Activated CD4-positive, CD25-positive, alpha-beta regulatory T cell treated with anti-CD3 and anti-CD28 coated beads, Interleukin-2, amount 50 U/mL, for 16 hours (primary cell): ENCODE results near the gene CNTFR.
"Not testable (repeated sequence)": the region's sequence is repeated elsewhere in the genome, so short reads cannot be mapped to it uniquely, and the experiment has no call there.

Experiments used
- DNase-seq: peaks from one replicate; pipeline ENCODE4 v3.0.0-alpha.2; 2020; ENCODE audit warnings: low read depth, low spot score

The CNTFR gene

DNA sequence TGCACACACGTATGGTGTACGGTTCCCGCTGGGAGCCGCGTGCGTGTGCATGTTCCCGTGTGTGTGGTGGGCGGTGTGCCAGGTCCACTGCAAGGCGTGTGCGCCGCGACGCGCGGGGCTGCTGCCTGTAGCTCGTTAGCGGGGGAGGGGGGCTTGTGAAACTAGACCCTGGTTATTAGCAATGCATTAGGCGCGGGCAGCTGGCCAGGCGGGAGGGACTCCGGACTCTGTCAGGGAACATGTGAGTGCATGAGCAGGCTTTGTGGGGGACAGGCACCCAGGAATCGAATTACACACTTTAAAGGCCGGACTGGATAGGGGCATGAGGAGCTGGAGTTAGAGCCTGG is 34.5 kb downstream of the CNTFR start:
- no peak for DNase-seq

DNA sequence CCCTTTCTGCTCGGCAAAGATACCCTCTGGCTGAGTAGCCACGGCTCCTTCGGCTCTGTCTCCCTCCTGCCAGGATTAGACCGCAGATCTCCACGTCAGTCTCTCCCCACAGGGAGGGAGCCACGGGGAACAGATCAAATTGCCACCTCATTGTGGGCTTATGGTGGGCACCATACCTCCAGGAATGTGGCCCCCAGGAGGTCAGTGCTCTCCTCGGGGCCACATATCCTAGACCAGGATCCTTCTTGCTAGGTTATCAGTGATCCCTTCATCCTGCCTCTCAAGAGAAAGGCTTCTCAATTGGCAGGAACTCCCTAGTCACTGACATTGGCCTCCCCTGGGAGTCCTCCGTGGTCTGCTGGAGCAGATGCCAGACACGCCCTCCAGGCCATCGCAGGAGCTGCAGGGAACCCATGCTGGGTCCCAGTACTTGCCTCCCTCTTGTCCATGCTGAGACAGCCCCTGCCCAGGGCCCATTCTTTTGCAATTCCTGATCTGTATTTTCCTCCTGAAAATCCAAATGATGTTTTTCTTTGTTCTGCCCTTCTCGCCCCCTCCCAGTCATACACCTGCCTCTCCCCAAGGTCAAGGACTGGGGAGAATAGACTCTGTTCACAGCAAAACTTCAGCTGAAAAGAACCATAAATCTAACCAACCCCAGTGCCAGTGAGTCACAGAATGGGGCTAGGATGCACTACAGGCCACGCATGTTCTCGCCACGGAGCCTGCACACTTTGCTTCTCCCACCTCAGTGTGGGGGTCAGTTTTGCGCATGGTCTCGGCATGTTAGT is 35.1 kb downstream of the CNTFR start:
- DNase-seq: no peak

DNA sequence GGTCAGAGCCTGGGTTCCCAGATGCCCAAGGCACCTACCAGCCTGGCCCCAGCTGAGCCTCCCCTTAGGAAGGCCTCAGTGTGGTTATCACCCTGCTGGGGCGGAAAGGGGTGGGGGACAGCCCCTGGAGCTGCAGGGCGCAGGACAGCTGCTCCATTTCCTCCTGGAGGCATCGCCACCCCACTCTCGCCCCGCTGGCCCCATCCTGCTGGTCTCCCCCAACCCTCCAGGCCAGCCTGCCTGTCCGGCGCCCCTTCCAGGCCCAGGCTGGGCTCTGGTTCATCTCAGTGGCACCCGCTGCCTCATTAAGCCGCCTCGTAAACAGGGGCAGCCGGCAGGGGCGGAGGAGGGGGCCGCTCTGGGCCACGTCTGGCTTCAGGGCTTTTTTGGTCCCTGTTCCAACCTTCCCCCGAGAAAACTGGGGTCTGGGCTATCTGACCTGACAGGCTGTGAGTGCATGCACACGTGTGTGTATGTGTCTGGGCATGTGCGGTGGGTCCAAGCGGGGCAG is 36.0 kb downstream of the CNTFR start:
- no peak for DNase-seq

DNA sequence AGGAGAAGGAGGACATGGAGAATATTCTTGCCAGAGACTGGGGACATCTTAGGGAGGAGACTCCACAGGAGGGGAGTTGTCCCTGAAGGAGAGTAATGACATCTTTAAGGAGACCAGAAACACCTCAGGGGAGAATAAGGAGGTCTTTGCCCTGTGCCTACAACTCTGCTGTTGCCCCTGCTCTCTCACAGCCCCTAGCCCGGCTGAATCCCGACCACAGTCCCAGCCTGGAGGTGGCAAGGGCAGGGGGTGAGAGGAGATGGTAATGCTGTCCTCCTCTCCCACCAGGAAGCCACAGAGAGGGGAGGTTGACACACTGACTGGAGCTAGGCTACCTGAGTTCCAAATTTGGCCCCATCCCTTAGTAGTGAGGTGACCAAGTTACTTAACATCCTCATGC is 36.5 kb downstream of the CNTFR start:
- no peak for DNase-seq

DNA sequence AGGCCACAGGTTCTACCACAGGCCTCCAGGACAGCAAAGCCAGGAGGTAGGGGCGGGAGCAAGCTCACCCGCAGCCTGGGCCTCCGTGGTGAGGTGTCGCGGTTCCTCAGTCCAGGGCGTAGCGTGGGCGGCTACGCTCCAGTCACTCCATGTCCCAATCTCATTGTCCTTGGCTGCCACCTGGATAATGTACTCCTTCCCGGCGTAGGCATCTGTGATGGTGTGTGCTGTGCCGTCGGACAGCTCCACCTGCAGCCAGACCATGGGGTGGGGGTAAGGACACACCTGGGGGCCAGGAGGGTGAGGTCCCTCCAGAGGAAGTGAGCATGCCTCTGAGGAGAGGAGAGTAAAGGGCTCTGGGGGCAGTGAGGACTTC is 36.9 kb downstream of the CNTFR start:
- DNase-seq: no peak

DNA sequence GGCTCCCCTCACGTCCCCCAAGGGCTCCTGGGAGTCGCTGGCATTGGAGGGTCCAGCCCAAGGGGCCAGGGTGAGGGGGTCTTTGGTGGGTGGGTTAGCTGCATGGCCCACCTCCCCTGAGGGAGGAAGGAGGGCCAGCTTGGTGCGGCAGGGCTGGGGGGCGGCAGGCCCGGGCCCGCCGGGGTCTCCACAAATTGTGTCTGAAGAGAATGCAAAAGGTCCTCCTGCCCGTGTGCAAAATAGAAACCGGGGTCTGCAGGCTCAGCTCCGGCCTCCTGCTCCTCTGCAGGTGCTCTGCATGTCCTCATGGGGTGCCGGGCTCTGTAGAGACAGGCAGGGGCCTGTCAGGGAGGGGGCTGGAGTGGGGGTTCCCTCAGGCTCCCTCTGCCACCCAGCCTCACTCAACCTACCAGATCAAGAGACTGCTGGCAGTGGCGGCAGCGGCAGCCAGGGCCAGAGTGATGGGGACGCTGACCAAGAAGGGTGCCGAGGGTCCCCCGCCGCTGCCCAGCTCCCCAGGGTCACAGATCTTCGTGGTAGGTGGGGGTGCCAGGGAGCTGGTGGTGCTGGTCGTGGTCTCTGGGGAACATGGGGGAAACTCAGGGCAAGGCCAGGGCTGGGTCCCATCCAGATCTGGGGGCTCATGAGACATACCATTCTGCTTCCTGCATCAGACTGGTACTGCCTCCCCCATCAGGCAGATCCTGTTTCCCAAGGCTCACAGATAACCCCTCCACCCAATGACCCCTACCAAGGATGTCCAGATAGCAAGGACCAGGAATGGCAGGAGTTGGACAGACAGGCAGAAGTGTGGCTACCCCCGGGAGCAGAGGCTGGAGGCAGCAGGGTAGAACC is 37.5 kb downstream of the CNTFR start:
- DNase-seq: no peak

DNA sequence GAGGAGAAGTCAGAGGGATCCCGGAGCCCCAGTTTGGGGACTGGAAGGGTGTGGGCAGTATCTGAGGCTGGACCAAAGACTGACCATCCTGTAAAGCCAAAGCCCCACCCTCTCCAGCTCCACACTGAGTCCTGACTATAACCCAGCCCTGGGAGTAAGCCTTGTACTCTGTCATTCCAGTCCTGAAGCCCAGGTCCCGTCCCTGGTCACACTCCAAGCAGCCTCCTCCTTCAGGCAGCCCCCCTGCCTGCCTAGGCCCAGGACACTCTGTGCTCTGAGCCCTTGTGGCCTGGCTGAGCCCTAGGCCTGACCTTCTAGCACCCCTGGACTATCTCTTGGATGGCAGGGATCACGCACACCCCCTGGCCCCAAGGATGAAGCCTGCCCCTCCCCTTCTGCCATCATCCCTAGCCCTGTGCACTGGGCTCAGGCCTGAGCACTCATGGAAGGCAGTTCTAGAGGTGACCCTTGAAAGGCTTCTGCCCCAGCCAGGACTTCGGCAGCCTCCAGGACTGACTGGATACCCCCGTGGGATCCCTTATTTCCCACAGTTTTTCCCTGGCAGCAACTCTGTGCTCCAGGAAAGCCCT is 38.7 kb downstream of the CNTFR start:
- DNase-seq: no peak

DNA sequence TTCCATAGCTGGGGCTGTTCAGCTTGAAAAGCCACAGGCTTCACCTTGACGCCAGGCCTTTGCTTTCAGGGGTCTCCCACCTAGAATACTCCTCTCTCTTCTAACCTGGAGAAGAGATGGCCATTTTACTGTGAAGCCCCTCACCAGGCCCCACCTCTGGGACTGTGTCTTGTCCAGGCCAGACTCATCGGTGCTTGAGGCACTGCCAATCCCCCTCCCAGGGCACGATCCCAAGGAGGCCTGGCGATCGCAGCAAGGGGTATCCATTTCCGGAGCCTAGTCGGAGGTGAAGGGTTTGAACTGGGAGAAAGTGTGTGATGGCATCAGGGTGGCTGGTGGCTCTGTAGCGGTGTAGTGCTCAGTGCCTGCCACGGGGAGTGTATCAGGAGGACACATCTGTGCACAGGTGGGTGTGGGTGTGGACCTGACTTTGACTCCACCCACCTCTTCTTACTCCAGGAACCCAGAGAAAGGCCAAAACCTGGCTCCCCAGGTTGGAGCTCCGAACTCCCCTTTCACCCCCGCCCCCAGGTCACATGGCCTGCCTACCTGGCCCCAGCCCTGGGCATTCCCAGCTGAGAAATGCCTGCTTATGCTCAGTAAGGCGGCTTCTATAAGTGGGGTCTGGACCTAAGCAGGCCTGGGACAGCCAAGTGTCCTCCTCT is 39.4 kb downstream of the CNTFR start:
- DNase-seq: no peak

DNA sequence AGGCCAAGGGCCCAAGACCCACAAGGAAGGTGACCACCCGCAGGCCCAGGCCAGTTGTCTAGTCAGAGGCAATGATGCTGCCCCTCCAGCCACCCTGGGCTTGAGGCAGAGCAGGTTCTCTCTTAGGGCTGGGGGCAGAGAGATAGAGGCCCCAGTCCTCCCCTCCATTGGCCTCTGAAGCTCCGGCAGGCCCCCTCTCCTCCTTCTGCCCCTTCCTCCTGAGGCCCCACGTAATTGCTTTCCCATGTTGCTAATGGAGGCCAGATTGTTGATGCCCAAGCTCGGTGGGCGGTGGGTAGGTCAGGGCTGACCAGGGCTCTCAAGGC is 40.2 kb downstream of the CNTFR start:
- no peak for DNase-seq

DNA sequence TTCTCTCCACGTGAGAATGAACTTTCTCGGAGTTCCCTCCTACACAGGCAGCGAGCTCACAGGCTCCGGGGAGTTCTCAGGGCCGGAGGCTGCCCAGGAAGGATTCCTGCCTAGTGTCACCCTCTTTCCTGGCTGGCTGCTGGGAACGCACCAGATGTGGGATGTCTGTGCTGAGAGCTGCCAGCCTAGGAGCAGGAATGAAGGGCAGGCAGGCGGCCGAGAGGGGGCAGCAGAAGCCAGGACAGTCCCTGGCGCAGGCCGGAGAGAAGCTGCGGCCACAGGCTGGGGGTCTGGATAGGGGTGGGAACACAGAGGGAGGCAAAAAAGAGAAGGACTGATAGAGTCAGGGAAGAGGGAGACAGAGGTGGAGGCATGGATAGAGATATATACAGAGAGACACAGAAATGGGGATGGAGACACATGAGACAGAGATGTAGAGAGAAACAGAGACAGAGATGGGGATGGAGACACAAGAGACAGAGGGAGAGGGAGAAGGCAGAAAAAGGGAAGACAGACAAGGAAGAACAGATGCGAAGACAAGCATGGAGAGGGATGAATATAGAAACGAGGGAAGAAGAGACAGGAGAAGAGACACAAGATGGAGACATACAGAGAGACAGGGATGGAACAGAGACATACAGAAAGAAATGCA is 41.4 kb downstream of the CNTFR start:
- DNase-seq: no peak

DNA sequence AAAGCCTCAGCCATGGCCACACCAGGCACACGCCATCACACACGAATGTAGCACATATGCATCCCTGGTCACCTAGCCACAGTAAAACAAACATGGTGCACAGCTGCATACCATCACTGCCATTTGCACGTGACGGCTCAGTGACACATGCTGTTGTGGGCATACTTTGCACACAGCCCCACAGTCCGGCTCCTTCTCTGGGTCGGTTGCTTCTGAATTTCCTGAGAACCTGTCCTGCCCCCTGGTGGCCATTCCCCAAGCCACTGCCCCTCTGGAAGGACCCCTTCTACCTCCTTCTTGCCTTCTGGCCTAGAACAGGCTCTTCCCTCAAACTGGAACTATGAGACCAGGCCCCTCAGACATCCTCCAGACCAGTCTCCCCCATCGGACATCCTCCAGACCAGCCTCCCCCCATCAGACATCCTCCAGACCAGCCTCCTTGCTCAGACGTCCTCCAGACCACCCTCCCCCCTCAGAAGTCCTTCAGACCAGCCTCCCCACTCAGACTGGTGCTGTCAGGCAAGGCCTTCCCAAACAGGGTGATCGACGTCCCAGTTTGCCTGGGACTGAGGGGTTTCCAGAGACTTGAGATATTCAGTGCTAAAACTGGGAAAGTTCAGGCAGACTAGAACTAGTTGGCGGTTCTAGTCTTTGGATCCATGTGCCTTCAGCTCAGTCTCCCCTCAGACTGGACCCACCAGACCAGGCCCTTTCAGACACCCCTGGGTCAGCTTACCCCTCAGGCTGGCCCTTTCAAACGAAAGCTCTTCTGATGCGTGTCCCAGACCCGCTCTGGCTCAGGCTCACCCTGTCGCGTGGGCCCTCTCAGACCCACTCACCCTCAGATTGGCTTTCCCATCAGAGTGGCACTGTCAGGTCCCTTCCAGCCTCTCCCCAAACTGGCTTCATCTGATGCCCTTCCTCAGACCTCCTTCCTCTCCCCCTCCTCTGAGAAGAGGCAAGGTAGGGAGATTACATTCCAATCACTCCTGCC is 42.4 kb downstream of the CNTFR start:
- no peak for DNase-seq

DNA sequence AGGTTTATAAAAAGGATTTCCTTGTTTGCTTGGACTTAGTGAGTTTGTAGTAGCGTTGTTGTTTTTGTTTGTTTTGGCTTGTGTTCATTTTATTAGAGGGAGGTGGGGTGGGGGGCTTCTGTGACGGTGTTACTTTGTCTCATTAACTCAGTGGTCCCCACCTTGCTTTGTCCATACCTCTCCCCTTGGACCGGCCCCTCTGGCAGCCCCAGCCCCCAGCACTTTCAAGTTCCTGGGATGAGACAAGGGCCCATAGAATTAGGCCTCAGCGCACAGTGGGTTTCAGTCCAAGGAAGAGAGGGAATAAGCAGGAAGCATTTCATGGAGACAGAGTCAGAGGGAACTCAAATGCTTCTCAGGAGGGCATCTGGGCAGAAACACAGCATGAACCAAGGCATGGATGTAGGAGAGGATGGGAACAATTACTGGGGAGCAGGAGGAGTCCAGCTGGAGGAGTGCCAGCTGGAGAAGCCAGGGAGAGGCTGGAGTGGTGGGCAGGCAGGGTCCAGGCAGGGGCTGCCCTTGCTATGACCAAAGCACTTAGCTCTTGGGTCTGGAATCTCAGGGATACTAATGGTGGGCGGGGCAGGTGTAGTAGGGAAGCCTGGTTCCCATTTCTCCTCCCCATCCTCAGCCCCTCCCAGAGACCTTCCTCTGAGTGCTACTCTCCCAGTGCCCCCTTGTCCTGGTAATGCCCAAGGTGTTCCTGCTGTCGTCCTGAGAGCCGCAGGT is 43.3 kb downstream of the CNTFR start:
- DNase-seq: no peak

DNA sequence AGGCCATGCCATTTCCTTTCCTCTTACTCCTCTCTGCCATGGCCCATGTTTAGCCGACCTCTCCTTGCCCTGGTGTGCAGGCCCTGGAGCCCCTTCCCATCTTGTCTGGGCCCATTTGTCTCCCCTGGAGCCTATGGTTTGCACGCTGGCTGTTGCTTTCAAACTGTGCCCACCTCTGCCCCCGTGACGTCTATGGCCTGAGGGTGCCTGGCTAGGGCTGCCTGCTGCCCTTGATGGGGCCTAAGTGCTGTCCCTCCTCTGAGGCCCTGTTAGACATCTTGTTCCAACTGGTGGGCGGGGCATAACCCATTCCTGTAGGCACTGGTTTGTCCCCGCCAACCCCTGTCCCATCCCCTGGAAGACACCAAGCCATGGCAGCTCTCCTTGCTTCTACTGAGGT is 44.0 kb downstream of the CNTFR start:
- DNase-seq: no peak

DNA sequence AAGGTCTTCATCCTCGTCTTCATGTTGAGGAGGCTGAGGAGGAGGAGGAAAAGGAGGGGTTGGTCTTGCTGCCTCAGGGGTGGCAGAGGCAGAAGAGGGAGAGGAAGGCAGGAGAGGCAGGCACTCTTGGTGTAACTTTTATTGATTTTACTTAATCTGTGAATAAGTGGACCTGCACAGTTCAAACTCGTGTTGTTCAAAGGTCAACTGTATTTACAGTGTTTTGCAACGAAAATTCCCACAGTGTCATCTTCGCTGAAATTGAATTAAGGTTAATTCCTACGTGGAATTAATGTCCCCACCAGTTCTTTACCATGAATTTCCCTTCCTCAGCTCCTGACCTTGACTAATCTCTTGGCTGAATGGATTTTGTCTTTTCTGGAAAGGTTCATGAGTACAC is 45.5 kb downstream of the CNTFR start:
- DNase-seq: no peak

DNA sequence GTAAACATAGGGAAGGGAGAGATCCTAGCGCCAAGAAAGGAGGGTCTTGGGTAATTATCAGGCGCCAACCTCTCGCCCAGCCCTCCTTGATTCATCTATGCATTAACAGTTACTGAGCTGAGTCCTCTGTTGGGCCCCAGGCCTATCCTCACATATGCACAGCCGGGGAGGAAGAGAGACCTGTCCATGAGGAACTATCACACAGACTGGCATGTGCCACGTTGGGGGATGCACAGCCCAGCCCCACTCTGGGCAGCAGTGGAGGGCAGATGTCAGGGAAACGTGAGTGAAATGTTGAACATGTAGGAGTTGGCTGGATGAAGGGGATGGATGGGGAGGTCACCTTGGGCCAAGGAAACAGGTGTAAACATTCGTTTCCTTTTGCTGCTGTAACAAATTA is 48.0 kb downstream of the CNTFR start:
- DNase-seq: no peak

DNA sequence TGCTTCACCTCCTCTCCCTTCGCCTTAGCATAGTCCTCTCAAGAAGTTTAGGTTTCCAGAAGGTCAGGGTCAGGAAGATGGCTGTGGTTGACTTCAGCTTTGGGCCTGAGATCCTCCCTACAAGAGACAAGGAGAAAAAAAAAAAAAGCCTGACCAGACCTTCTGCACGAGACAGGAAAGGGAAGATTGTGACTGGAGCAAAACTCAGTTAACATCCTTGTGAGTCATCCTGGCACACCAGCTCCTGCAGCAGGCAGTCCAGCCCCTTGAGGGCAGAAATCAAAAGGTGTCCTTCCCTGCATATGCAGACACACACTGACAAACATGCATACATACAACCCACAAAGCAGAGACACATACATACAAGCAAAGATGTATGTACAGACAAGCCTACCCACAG is 48.7 kb downstream of the CNTFR start:
- DNase-seq: no peak

DNA sequence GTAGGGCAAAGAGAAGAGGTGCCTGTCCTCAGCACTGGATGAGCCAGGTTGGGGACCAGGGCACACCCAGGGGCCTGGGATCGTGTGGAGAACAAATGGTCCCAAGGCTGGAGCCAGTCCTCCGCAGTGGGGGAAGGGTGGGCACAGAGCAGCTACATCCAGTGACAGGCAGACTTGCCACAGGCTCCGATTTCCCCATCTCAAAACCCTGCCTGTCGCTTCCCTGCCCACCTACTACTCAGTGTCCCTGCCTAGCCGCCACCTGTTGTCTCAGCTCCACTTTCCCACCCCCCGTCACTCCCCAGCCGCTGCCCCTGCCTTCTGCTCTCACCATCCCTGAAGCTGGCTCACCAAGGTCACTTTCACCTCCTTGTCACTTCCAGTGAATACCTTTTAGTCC is 52.8 kb downstream of the CNTFR start:
- DNase-seq: no peak

DNA sequence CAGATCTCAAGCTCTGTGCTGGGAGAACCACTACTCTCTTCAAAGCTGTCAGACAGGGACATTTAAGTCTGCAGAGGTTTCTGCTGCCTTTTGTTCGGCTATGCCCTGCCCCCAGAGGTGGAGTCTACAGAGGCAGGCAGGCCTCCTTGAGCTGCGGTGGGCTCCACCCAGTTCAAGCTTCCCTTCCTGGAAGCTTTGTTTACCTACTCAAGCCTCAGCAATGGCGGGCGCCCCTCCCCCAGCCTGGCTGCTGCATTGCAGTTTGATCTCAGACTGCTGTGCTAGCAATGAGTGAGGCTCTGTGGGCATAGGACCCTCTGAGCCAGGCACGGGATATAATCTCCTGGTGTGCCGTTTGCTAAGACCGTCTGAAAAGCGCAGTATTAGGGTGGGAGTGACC is 57.5 kb downstream of the CNTFR start:
- not testable (repeated sequence) for DNase-seq

DNA sequence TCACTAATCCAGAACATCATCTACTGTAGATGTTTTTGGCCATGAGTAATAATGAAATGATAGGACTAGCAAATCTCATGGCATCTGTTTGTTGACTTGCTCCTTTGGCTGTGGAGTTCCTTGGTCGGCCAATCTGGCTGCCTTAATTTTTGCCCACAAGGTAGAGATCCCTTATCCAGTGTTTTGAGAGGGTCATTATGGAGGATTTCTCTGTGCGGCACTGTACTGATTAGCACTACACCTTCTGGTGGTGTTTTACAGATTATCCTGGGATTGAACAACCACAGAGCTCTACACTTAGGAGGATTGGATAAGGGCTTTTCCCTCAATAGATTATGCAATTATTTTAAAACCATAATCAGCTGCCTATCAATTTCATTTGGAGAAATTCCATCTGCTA is 63.5 kb downstream of the CNTFR start:
- no peak for DNase-seq

DNA sequence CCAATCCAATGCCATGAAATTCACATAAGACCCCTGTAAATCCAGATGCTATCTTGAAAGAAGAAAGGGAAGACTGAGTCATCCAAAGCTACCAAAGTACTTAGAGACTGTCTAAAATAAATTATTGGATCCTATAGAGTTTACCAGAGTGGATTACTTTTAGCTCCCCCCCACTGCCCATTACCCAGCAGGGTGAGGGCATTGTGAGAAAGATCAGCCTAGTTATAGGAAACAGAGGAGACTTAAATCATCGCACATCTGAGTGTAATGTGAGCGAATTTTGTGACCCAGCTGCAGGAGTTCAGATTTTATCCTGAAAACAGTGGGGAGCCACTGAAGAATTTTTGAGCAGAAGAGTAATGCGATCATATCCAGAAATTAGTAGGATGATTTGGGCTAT is 65.2 kb downstream of the CNTFR start:
- no peak for DNase-seq
